Activated CD4-positive, alpha-beta T cell treated with anti-CD3 and anti-CD28 coated beads for 36 hours (primary cell): ENCODE results near the gene WNT9A. TPM values are rescaled to one million over a fixed set of nuclear protein-coding genes. Genes with fewer than 3 reads are reported as not detected.

Experiments
- ATAC-seq: fragments of 200-7000 bp; cut with Tn5 transposase; one replicate; pipeline ENCODE4 v1.10.0; 2021; ENCODE audit warnings: mild to moderate bottlenecking, moderate library complexity
- CTCF ChIA-PET: fragments of 350-600 bp; sonication (Branson Sonifier 250); formaldehyde crosslinking; loops from one replicate; lab custom pipeline; 2021; ENCODE audit warnings: antibody characterized with exemption; lab: Charles Lee
- POLR2A ChIA-PET: fragments of 350-600 bp; sonication (Branson Sonifier 250); formaldehyde crosslinking; loops from one replicate; lab custom pipeline; 2021; ENCODE audit warnings: antibody characterized with exemption, inconsistent platforms; lab: Charles Lee
- DNase-seq: peaks from one replicate; pipeline ENCODE4 v3.0.0-alpha.2; 2020
- H3K27ac Mint-ChIP-seq: one replicate; pipeline ENCODE4 v1.8.0; 2021; ENCODE audit warnings: mixed read lengths
- H3K27me3 Mint-ChIP-seq: one replicate; pipeline ENCODE4 v1.8.0; 2021; ENCODE audit warnings: mixed read lengths
- H3K36me3 Mint-ChIP-seq: one replicate; pipeline ENCODE4 v1.8.0; 2021; ENCODE audit warnings: low read depth, mixed read lengths
- H3K4me1 Mint-ChIP-seq: one replicate; pipeline ENCODE4 v1.8.0; 2021; ENCODE audit warnings: mixed read lengths
- H3K4me3 Mint-ChIP-seq: one replicate; pipeline ENCODE4 v1.8.0; 2021; ENCODE audit warnings: mild to moderate bottlenecking, moderate library complexity, mixed read lengths
- H3K9me3 Mint-ChIP-seq: one replicate; pipeline ENCODE4 v1.8.0; 2021; ENCODE audit warnings: low read depth, mixed read lengths
- intact Hi-C, 2 experiments: fragments of 100-400 bp; cut with DNase I in 1 of 2; cut with micrococcal nuclease in 1 of 2; formaldehyde crosslinking; loops; one replicate each; pipeline versions ENCODE4 v1.14.2 to v1.15.1; 2022 to 2024; cut with DNase I, micrococcal nuclease
- total RNA-seq, 2 experiments: library from RNA; stranded (reverse); gene quantifications; one replicate each; pipeline ENCODE4 v1.2.3, GENCODE V29; 2021

Gene WNT9A
- total RNA-seq, 2 experiments from 2014 or later: 0.04 TPM; not detected in 1

- DNase-seq (no peak), ATAC-seq (no peak)
- CTCF ChIA-PET: interaction anchor here (1.1 to 1.2 kb wide), 3 partner anchors 9 to 463 kb away, joined by 3 to 6 read pairs (median 5); no protein-coding TSS in a partner anchor
- POLR2A ChIA-PET: no interaction called here
- intact Hi-C loops: no loop called here
- H3K4me1 Mint-ChIP-seq: peaks cover 12% of the 10 kb centered on the region
- no peak overlapping the region for H3K4me3 Mint-ChIP-seq
- H3K27ac Mint-ChIP-seq: no peak overlapping the region
- H3K36me3 Mint-ChIP-seq: no peaks in the 10 kb centered on the region
- H3K9me3 Mint-ChIP-seq: no peaks in the 10 kb centered on the region
- peaks cover 17% of the 10 kb centered on the region for H3K27me3 Mint-ChIP-seq
These were observed 2.5 kb downstream of the WNT9A start for GRCh38 chr1:227944931-227945890.

- Mint-ChIP-seq H3K9me3 (no peaks in the 10 kb centered on the region), H3K4me3 (no peak overlapping the region), H3K36me3 (no peaks in the 10 kb centered on the region), H3K4me1 (peaks cover 12% of the 10 kb centered on the region), H3K27me3 (peaks cover 17% of the 10 kb centered on the region), H3K27ac (no peak overlapping the region)
- POLR2A ChIA-PET: no interaction called here
- DNase-seq (no peak), ATAC-seq (no peak)
- CTCF ChIA-PET: no interaction called here
- intact Hi-C loops: no loop called here
These were observed 3.4 kb downstream of the WNT9A start for GRCh38 chr1:227944090-227944930.

GRCh38 chr1:227943381-227944089 is 4.2 kb downstream of the WNT9A start:
- Mint-ChIP-seq H3K4me1 (peaks cover 11% of the 10 kb centered on the region), H3K9me3 (no peaks in the 10 kb centered on the region), H3K4me3 (no peak overlapping the region), H3K36me3 (no peaks in the 10 kb centered on the region), H3K27me3 (peaks cover 11% of the 10 kb centered on the region), H3K27ac (no peak overlapping the region)
- ATAC-seq (no peak), DNase-seq (no peak)
- ChIA-PET CTCF (no interaction called here), POLR2A (no interaction called here)
- intact Hi-C loops: no loop called here

GRCh38 chr1:227942716-227943261 is 4.9 kb downstream of the WNT9A start:
- no peak overlapping the region for H3K4me3 Mint-ChIP-seq
- H3K27me3 Mint-ChIP-seq: peaks cover 8% of the 10 kb centered on the region
- H3K4me1 Mint-ChIP-seq: peaks cover 9% of the 10 kb centered on the region
- DNase-seq: no peak
- no peaks in the 10 kb centered on the region for H3K36me3 Mint-ChIP-seq
- ChIA-PET CTCF (no interaction called here), POLR2A (no interaction called here)
- no peak overlapping the region for H3K27ac Mint-ChIP-seq
- intact Hi-C loops: no loop called here
- ATAC-seq: no peak
- H3K9me3 Mint-ChIP-seq: no peaks in the 10 kb centered on the region

GRCh38 chr1:227942021-227942715 is 5.6 kb downstream of the WNT9A start:
- Mint-ChIP-seq H3K36me3 (no peaks in the 10 kb centered on the region), H3K27ac (no peak overlapping the region), H3K9me3 (no peaks in the 10 kb centered on the region), H3K4me1 (peaks cover 7% of the 10 kb centered on the region), H3K27me3 (peaks cover 6% of the 10 kb centered on the region), H3K4me3 (no peak overlapping the region)
- ATAC-seq (no peak), DNase-seq (no peak)
- intact Hi-C loops: no loop called here
- ChIA-PET POLR2A (no interaction called here), CTCF (no interaction called here)

- H3K9me3 Mint-ChIP-seq: no peaks in the 10 kb centered on the region
- ATAC-seq: no peak
These were observed 6.2 kb downstream of the WNT9A start for GRCh38 chr1:227941509-227942020.

GRCh38 chr1:227940791-227941241 is 6.9 kb downstream of the WNT9A start:
- no peak for ATAC-seq
- Mint-ChIP-seq H3K36me3 (peaks cover 4% of the 10 kb centered on the region), H3K9me3 (peaks cover 2% of the 10 kb centered on the region), H3K4me1 (no peaks in the 10 kb centered on the region), H3K27ac (no peak overlapping the region), H3K4me3 (no peak overlapping the region), H3K27me3 (no peaks in the 10 kb centered on the region)
- CTCF ChIA-PET: no interaction called here
- POLR2A ChIA-PET: no interaction called here
- intact Hi-C loops: no loop called here
- DNase-seq: no peak

More at GRCh38 chr1:227941509-227942020, 6.2 kb downstream of the WNT9A start:
- H3K27ac Mint-ChIP-seq: no peak overlapping the region
- CTCF ChIA-PET: no interaction called here
- peaks cover 5% of the 10 kb centered on the region for H3K4me1 Mint-ChIP-seq
- H3K4me3 Mint-ChIP-seq: no peak overlapping the region
- H3K36me3 Mint-ChIP-seq: peaks cover 4% of the 10 kb centered on the region
- DNase-seq: no peak
- POLR2A ChIA-PET: no interaction called here
- peaks cover 5% of the 10 kb centered on the region for H3K27me3 Mint-ChIP-seq
- intact Hi-C loops: no loop called here

GRCh38 chr1:227939791-227940771 is 7.7 kb downstream of the WNT9A start:
- CTCF ChIA-PET: no interaction called here
- H3K9me3 Mint-ChIP-seq: peaks cover 9% of the 10 kb centered on the region
- no peak overlapping the region for H3K27ac Mint-ChIP-seq
- intact Hi-C loops: no loop called here
- no peak for DNase-seq
- POLR2A ChIA-PET: no interaction called here
- H3K4me3 Mint-ChIP-seq: no peak overlapping the region
- H3K4me1 Mint-ChIP-seq: no peaks in the 10 kb centered on the region
- H3K27me3 Mint-ChIP-seq: no peaks in the 10 kb centered on the region
- H3K36me3 Mint-ChIP-seq: peaks cover 4% of the 10 kb centered on the region
- no peak for ATAC-seq

GRCh38 chr1:227938911-227939790 is 8.6 kb downstream of the WNT9A start:
- intact Hi-C loops: no loop called here
- ATAC-seq (no peak), DNase-seq (peak; percentile 1)
- POLR2A ChIA-PET: no interaction called here
- CTCF ChIA-PET: no interaction called here
- Mint-ChIP-seq H3K4me3 (no peak overlapping the region), H3K36me3 (peaks cover 4% of the 10 kb centered on the region), H3K9me3 (peaks cover 18% of the 10 kb centered on the region), H3K27me3 (no peaks in the 10 kb centered on the region), H3K27ac (no peak overlapping the region), H3K4me1 (peaks cover 5% of the 10 kb centered on the region)
